ENCODE data around the gene UBASH3A.
"Not testable (repeated sequence)": the region's sequence is repeated elsewhere in the genome, so short reads cannot be mapped to it uniquely, and the experiment has no call there.

The UBASH3A gene

DNA sequence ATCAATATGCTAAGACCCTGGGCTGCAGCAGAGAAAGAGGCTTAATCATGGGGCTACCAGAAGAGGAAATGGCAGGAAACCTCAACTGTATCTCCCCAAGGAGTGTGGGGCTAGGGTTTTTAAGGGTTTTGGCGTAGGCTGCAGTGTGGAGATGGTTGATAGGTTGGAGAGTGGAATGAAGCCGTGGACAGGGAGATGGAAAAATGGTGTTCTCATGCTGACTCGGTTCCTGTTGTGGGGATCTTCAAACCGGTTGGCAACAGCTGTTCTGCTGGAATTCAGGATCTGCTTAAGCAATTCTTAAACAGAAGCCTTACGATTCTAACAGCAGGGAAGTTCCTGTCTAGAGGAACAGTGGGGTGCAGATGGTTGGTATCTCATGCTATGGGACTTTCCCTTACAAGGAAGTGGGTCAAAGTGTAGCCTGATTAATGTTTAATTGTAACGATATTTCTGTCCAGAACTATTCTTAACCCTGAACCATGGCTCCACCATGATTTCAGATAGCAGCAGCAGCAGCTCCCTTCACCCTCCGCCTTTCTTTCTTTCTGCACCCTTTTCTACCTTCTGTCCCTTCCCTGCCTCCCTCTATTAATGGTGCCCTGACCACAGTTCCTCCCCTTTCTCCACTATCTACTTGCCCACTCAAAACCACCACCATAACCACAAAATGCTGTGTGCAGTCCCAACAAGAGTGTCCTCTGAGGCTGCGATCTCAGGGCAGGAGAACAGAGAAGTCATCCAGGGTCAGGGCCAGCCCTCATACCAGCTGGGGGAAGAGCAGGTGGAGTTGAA lies 61.5 kb downstream of the UBASH3A start:
- H3K4me3 ChIP-seq (ENCODE audit: low read depth, low read length): no peak overlapping the region
- TF ChIP-seq, protein P1, sequence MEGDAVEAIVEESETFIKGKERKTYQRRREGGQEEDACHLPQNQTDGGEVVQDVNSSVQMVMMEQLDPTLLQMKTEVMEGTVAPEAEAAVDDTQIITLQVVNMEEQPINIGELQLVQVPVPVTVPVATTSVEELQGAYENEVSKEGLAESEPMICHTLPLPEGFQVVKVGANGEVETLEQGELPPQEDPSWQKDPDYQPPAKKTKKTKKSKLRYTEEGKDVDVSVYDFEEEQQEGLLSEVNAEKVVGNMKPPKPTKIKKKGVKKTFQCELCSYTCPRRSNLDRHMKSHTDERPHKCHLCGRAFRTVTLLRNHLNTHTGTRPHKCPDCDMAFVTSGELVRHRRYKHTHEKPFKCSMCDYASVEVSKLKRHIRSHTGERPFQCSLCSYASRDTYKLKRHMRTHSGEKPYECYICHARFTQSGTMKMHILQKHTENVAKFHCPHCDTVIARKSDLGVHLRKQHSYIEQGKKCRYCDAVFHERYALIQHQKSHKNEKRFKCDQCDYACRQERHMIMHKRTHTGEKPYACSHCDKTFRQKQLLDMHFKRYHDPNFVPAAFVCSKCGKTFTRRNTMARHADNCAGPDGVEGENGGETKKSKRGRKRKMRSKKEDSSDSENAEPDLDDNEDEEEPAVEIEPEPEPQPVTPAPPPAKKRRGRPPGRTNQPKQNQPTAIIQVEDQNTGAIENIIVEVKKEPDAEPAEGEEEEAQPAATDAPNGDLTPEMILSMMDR (IDR thresholded peaks at IDR 0.05; ENCODE audit: borderline replicate concordance, insufficient read depth, low read depth, low read length): no peak

DNA sequence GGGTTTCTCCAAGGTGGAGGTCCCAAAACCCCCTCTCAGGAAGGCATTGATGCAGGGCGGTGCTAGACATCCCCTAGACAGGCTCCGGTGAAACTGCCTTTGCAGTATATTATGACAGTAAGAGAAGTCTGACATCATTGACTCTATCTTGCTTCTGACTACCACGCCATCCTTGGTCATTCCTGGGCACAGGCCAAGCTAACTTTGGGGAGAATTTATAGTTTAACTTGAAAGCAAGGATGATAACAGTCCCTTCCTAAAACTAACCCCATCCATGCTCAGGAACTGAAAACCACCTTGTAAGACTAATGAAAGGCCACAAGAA lies 62.1 kb downstream of the UBASH3A start:
- H3K4me3 ChIP-seq (ENCODE audit: low read depth, low read length): no peak overlapping the region

DNA sequence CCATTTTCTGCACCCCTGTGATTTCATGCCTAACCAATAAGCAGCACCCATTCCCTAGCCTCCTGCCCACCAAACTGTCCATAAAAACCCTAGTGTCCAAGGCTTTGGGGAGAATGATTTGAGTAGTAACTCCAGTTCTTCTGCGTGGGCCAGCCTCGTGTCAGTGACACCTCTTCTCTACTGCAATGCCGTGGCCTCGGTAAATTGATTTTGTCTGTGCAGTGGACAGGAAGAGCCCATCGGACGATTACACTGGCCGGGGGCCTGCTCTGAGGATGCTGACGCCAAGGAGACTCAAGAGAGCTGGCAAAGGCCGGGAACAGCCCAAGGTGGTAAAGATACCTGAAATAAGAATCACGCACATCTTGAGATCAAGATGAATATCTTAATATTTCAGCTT lies 63.0 kb downstream of the UBASH3A start:
- H3K4me3 ChIP-seq (ENCODE audit: low read depth, low read length): no peak overlapping the region
- TF ChIP-seq, protein P1 (IDR thresholded peaks at IDR 0.05; ENCODE audit: borderline replicate concordance, insufficient read depth, low read depth, low read length): no peak

More for the DNA sequence above, 62.1 kb downstream of the UBASH3A start:
- TF ChIP-seq, protein P1 (IDR thresholded peaks at IDR 0.05; ENCODE audit: borderline replicate concordance, insufficient read depth, low read depth, low read length): no peak

DNA sequence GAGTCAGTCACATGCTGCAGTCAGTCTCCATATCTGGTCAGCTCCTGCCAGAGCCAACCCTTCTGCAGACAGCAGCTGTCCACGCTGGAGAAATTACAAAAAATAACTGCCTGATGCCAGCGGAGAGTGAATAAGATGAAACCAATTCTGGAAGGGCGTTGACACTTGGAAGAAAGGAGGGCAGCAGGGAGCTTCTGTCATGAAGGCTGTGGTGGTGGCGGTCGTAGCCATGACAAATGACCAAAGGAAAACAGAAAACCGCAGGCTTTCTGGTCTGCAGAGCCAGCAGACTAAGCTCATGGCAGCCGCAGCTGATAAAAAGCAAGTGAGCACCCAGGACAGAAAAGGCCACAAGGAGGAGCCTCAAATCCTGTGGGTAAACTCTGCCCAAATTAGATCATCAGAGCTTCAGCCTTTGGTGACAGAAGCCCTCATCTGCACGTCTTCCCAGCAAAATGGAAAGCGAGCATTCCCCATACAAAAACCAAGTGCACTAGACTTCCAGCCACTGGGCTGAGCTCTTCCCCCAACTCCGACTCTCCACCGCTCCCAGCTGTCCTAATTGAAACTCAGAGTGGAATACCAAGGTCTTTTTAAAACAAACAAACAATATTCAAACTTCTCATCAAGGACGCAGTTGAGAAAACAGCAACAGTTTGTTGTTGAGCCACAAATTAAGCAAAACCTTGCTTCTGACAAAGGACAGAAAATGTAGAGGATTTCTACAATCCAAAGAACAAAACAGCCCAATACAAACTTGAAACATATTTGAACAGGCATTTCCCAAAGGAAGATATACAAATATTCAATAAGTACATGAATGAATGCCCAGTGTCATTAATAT lies 63.7 kb downstream of the UBASH3A start:
- H3K4me3 ChIP-seq (ENCODE audit: low read depth, low read length): no peak overlapping the region
- TF ChIP-seq, protein P1 (IDR thresholded peaks at IDR 0.05; ENCODE audit: borderline replicate concordance, insufficient read depth, low read depth, low read length): peak; percentile 34; the same call in 1 of the 2 replicates

DNA sequence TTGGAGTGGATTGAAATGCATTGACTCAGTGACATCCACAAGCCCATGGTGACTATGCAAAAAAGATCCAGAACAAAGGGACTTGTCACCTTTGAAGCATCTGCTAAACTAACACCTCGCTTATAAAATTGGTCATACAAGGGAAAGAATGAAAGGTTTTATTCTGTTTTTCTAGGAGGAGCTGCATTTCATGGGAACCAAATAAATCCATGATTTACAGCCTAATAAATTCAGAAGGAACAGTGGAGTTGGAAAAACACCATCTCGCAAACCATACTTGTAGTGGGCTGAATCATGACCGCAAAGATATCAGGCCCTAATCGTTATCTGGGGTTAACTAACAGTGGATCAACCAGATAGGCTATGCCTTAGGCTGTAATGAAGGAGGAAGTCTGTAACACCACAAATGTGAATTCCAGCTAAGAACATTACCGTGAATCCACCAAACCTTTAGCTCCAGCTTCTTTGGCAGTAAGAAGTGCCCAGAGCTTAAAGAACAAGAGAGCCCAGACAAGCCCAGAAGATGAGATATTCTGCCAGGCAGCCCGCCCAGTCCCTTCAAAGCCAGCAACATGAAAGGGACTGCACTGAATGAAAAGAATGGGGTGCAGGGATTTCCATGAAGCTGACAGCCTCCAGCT lies 64.9 kb downstream of the UBASH3A start:
- TF ChIP-seq, protein P1 (IDR thresholded peaks at IDR 0.05; ENCODE audit: borderline replicate concordance, insufficient read depth, low read depth, low read length): no peak

DNA sequence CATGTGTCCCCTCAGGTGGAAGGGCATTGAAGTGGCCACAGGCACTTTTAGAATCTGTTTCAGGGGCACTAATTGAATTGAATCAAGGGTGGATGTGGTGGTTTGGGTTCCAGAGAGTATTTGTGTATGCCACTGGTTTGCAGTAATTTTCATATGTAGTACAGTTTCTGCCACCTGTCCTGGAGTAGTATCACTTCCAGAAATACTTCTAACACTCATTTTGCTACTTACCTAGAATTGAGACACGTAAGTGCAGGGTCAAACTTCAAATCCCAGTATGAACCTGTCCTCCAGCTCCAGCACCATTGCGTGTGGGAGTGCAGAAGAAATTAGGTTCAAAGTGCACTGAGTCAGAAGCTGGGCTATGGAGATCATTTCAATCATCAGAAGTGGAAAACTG lies 65.6 kb downstream of the UBASH3A start:
- TF ChIP-seq, protein P1 (IDR thresholded peaks at IDR 0.05; ENCODE audit: borderline replicate concordance, insufficient read depth, low read depth, low read length): no peak
- H3K4me3 ChIP-seq (ENCODE audit: low read depth, low read length): no peak overlapping the region

More for the DNA sequence above, 64.9 kb downstream of the UBASH3A start:
- no peak overlapping the region for H3K4me3 ChIP-seq (ENCODE audit: low read depth, low read length)

DNA sequence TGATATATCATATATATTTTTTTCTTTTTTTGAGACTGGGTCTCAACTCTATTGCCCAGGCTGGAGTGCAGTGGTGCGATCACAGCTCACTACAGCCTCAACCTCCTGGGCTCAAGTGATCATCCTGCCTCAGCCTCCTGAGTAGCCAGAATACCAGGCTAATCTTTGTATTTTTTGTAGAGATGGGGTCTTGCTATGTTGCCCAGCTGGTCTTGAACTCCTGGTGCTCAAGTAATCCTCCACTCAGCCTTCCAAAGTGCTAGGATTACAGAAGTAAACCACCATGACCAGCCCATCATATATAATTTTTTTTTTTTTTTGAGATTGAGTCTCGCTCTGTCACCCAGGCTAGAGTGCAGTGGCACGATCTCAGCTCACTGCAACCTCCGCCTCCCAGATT lies 66.0 kb downstream of the UBASH3A start:
- not testable (repeated sequence) for H3K4me3 ChIP-seq (ENCODE audit: low read depth, low read length)
